Spleen (tissue), 11 donors: Measurements from ENCODE around the gene SOWAHA. TPM values are rescaled to one million over a fixed set of nuclear protein-coding genes. Genes with fewer than 3 reads are reported as not detected.
A peak's percentile ranks its signal among the peaks of the same experiment; 100 is the strongest.

Experiments used
- DNase-seq: peaks from one replicate; pipeline ENCODE4 v3.0.0-alpha.2; 2020
- H3K27ac ChIP-seq, 8 donors: fragments of 200-600 bp; sonication (generic) in 7 of 8; 1 replicate in 4 of 8; 2 replicates in 4 of 8; pipeline versions ENCODE4 v1.5.0 to v1.8.0; 2016 to 2021; ENCODE audit warnings: inconsistent platforms in 4 of 8, mild to moderate bottlenecking in 4 of 8, moderate library complexity in 1 of 8
- H3K27me3 ChIP-seq, 7 donors: fragments of 200-600 bp; sonication (generic) in 6 of 7; replicated peaks in 1 of 7; 1 replicate in 4 of 7; 2 replicates in 3 of 7; pipeline versions ENCODE4 v1.5.0 to v1.8.0; 2016 to 2021; ENCODE audit warnings: inconsistent platforms in 3 of 7, mild to moderate bottlenecking in 1 of 7
- H3K36me3 ChIP-seq, 6 donors: fragments of 200-600 bp; sonication (generic) in 5 of 6; 1 replicate in 4 of 6; 2 replicates in 2 of 6; pipeline versions ENCODE4 v1.5.0 to v1.8.0; 2016 to 2021; ENCODE audit warnings: inconsistent platforms in 2 of 6
- H3K4me1 ChIP-seq, 6 donors: fragments of 200-600 bp; sonication (generic) in 5 of 6; 1 replicate in 3 of 6; 2 replicates in 3 of 6; pipeline versions ENCODE4 v1.5.0 to v1.8.0; 2016 to 2021; ENCODE audit warnings: inconsistent platforms in 3 of 6
- H3K4me3 ChIP-seq, 8 donors: fragments of 200-600 bp; sonication (generic) in 7 of 8; 1 replicate in 4 of 8; 2 replicates in 4 of 8; pipeline versions ENCODE4 v1.5.0 to v1.8.0; 2016 to 2021; ENCODE audit warnings: inconsistent platforms in 4 of 8, mild to moderate bottlenecking in 4 of 8, moderate library complexity in 2 of 8
- H3K9me3 ChIP-seq, 8 donors: fragments of 200-600 bp; sonication (generic) in 7 of 8; 1 replicate in 4 of 8; 2 replicates in 4 of 8; pipeline versions ENCODE4 v1.5.0 to v1.8.0; 2016 to 2021; ENCODE audit warnings: inconsistent platforms in 4 of 8
- CTCF ChIP-seq, 11 experiments: fragments of 200-600 bp in 7 of 11; fragments of 450-650 bp in 4 of 11; sonication (generic) in 4 of 11; IDR thresholded peaks in 8 of 11; conservative IDR thresholded peaks in 3 of 11; 1 replicate in 7 of 11; 2 replicates in 4 of 11; pipeline versions ENCODE4 v1.4.0 to v1.8.0; 2016 to 2021; ENCODE audit warnings: antibody characterized with exemption in 11 of 11, inconsistent platforms in 4 of 11, mild to moderate bottlenecking in 1 of 11
- POLR2A ChIP-seq, 3 donors: fragments of 450-650 bp; IDR thresholded peaks; one replicate each; pipeline ENCODE4 v1.5.1; 2017; ENCODE audit warnings: antibody characterized with exemption in 3 of 3, mild to moderate bottlenecking in 1 of 3
- POLR2AphosphoS5 ChIP-seq, 3 donors: sonication (generic); formaldehyde crosslinking; IDR thresholded peaks; one replicate each; pipeline ENCODE4 v1.5.1; 2017; ENCODE audit warnings: antibody characterized with exemption in 3 of 3
- WGBS, 5 donors: extraction: QIAGEN DNeasy Blood & Tissue Kit in 3 of 5; methylation state at CpG; one replicate each; pipeline versions ENCODE4 v1.1.5 to v1.1.7; 2013 to 2018; 5-methylcytosine and 5-hydroxymethylcytosine counted together
- intact Hi-C: fragments of 100-400 bp; cut with DNase I; formaldehyde crosslinking; loops from one replicate; pipeline ENCODE4 v1.15.0; 2023; ENCODE audit warnings: low total_unique reads
- polyA plus RNA-seq, 3 donors: library from polyadenylated mRNA; stranded (reverse); fragments of 200-250 nt; gene quantifications; one replicate each; pipeline ENCODE4 v1.2.1, GENCODE V29; 2013
- total RNA-seq, 7 donors: library from RNA; depleted of rRNA in 3 of 7; stranded (reverse); fragments of >200 nt in 3 of 7; fragmentation: NEBNext Ultra II Directional in 4 of 7; extraction: Animal tissue kit (Norgen Biotek cat#: 25700) in 4 of 7; gene quantifications; one replicate each; pipeline versions ENCODE4 v1.1.0 to v1.2.1, GENCODE V29; 2016 to 2021
- donor health status: healthy with polysubstance abuse.
- donor health status: DM: no; HTN: no; CAD: no; lungs with moderate emphysema.
- donor health status: DM: no; HTN: no; CAD: no.
- donor health status: Bipolar disorder and iron deficiency.
- donor health status: healthy.
- donor health status: DM: no; HTN: no; CAD: no.
- donor health status: DM: yes; HTN: yes; CAD: no.

The SOWAHA gene
- total and polyA plus RNA-seq, 10 donors, result 0.03 to 0.56 (median 0.24) TPM; not detected in 7

GRCh38 chr5:132828846-132829494 lies 15.9 kb downstream of the SOWAHA start:
- TF ChIP-seq CTCF (IDR thresholded peaks at IDR 0.05 in 8 of 11, conservative IDR thresholded peaks at IDR 0.05 in 3 of 11) (no peak), POLR2A (IDR thresholded peaks at IDR 0.05) (no peak), POLR2AphosphoS5 (IDR thresholded peaks at IDR 0.05) (no peak)
- no peak overlapping the region for H3K27ac ChIP-seq
- peaks cover 4 to 42% (median 34%) of the 10 kb centered on the region in 6 donors for H3K4me1 ChIP-seq
- H3K36me3 ChIP-seq, result no peaks in the 10 kb centered on the region
- intact Hi-C loops, result no loop called here
- 67 to 81% (median 76%) methylated on average over 4 of the region's 4 CpGs for WGBS, 5 donors
- no peak for DNase-seq
- peaks cover 0 to 78% (median 42%) of the 10 kb centered on the region in 7 donors for H3K27me3 ChIP-seq
- no peaks in the 10 kb centered on the region for H3K9me3 ChIP-seq
- peak overlapping the region in 1 of 8 donors; percentile 93 for H3K4me3 ChIP-seq

- TF ChIP-seq CTCF (IDR thresholded peaks at IDR 0.05 in 8 of 11, conservative IDR thresholded peaks at IDR 0.05 in 3 of 11) (peak; percentile 57 to 94 (median 88)), POLR2AphosphoS5 (IDR thresholded peaks at IDR 0.05) (peak; percentile 30 to 68 (median 54)), POLR2A (IDR thresholded peaks at IDR 0.05) (no peak)
- Histone ChIP-seq H3K4me3 (peak overlapping the region; percentile 58 to 93 (median 72)), H3K4me1 (peaks cover 4 to 40% (median 34%) of the 10 kb centered on the region in 6 donors), H3K27me3 (peaks cover 0 to 69% (median 34%) of the 10 kb centered on the region in 7 donors), H3K27ac (peak overlapping the region in 6 of 8 donors; percentile 46 to 81 (median 57)), H3K9me3 (no peaks in the 10 kb centered on the region), H3K36me3 (no peaks in the 10 kb centered on the region)
- WGBS, 5 donors, result 3 to 13% (median 4%) methylated on average over 27 to 75 of the region's 75 CpGs
- intact Hi-C loops, result no loop called here
- DNase-seq, result peak; percentile 93
These were observed 16.8 kb downstream of the SOWAHA start for GRCh38 chr5:132829742-132830435.

GRCh38 chr5:132830436-132831094 lies 17.5 kb downstream of the SOWAHA start, which contains the start of gene SHROOM1:
SHROOM1 (minus strand) TSS chr5:132830647; CDS start chr5:132826140, 4,507 bp downstream.
- Histone ChIP-seq H3K36me3 (no peaks in the 10 kb centered on the region), H3K27me3 (peaks cover 0 to 62% (median 27%) of the 10 kb centered on the region in 7 donors), H3K4me1 (peaks cover 4 to 33% (median 28%) of the 10 kb centered on the region in 6 donors), H3K27ac (peak within 1 kb of the TSS in 6 of 8 donors; percentile 46 to 81 (median 57)), H3K9me3 (no peaks in the 10 kb centered on the region), H3K4me3 (peak within 1 kb of the TSS; percentile 58 to 93 (median 72))
- peak; percentile 80 for DNase-seq
- intact Hi-C loops, result no loop called here
- 5 to 20% (median 7%) methylated on average over 20 to 78 of the region's 78 CpGs for WGBS, 5 donors
- TF ChIP-seq CTCF (IDR thresholded peaks at IDR 0.05 in 8 of 11, conservative IDR thresholded peaks at IDR 0.05 in 3 of 11), result no peak
- TF ChIP-seq POLR2AphosphoS5 (IDR thresholded peaks at IDR 0.05), result peak; percentile 18 to 46 (median 20)
